HK-2 (cell line): ENCODE results near the gene LENG1.

Experiments
- DNase-seq: peaks from one replicate; pipeline ENCODE4 v3.0.0-alpha.2; 2018; ENCODE audit not compliant: unreplicated experiment

Gene LENG1

GRCh38 chr19:54164369-54165068, 5.0 kb upstream of the LENG1 start:
- DNase-seq = no peak

DNA sequence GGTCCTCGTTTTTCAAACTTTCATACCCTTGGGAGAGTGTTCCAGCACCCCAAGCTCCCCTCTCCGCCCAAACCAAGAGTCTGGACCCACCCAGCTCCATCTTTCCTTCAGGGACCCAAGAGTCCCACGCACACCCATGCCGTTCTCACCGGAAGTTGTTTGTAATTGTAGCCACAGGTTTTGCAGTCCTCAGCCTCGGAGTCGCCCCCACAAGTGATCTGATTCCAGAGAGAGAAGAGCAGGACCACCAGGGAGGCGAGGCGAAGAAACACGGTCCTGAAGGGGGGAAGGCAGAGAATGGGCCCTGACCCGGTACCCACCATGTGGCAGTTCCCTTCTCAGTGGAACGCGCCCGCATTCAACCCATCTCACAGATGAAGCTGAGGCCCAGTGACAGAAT, 3.4 kb upstream of the LENG1 start:
- DNase-seq = no peak

DNA sequence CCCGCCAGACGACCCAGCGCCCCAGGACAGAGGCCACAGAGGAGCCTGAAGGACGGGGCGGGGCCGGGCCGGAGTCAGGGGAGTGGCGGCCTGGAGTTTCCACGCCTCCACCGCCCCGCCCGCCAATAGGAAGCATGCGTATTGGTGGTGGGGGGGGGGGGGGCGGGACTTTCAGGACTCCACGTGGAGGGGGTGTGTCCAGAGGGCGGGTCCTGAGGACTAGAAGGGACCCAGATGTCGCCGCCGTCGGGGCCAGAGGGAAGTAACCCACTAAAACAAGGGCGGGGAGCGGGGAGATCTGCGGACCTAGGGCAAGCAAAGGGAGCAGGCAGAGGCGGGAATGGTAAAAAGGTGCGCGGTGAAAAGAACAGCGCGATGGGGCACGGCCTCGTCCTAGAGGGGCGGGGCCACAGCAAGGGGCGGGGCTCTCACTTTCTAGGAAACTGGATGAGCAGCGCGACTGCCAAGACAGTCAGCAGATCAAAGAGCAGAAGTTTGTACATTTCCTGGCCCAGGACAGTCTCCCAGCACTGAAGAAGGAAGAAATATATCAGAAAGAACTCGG, 2.8 kb upstream of the LENG1 start:
- no peak for DNase-seq

DNA sequence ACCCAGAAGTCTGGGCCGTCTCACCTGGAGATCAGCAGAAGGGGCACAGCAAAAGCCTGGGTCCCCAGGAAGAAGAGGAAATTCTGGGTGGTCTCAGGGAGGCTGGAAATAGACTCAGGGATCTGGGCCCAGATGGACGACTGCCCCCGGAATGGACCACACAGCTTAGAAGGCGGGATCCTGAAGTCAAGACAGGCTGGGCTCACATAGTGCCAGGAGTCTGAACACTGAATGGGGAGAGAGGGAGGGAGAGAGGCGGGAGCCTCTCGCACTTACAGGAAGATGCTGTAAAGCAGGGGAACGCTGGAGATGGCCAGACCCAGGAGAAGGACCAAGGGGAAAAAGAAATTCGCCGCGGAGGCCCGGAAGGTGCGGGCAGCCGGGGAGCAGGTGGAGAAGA, 1.3 kb upstream of the LENG1 start:
- no peak for DNase-seq

DNA sequence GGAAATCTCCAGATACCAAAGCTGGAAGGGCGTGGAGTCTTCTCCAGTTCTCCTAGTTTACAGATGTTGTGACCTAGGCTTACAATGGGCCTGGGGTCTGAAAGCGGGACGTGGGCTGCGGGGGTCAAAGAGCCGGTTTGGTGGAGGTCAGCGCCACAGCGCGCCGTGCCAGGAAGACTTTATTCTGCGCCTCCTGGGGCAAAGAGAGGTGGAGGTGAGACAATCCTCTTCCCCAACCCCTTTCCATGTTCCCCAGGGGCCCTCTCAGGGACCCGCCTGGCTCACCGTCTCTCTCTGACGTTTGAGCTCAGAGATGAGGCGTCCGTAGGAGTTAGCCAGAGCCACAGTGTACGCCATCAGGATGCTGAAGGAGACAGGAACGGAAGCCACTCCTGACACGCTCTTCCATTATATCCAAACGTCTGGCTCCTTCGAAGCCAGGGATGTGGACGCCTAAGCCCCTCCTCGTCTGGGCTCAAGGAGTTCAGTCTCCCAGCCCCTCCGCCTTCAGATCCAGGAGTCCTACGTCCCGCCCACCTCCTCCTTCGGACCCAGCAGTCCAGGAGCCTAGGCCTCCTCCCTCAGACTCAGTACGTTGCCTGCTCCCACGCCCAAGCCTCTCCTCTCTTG, 776 bp upstream of the LENG1 start:
- no peak for DNase-seq

DNA sequence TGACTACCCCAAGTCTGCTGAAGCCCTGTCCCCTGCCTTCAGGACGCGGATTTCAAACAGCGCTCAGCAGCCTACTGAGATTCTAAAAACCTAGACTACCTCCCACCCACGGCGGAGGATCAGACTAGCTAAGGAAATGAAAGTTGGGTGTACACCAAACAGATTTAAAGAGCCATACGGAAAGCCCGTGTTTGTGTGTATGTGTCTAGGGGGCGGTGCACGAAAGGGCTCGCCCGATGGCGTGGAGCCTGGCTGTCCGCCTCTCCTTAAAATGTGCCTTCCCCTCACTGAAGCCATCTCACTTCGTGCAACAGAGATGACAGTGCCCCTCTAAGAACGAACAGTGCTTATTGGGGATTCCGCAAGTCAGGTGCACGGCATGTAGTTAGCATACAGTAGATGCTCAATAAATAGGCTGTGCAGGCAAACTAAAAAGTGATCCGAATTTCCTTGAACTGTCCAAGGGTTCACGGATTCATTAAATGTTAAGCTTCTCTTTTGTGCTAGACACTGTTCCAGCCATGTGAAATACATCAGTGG, 639 bp downstream of the LENG1 start:
- DNase-seq = no peak

- DNase-seq = no peak
These were observed 2.6 kb downstream of the LENG1 start for GRCh38 chr19:54156953-54157352.

DNA sequence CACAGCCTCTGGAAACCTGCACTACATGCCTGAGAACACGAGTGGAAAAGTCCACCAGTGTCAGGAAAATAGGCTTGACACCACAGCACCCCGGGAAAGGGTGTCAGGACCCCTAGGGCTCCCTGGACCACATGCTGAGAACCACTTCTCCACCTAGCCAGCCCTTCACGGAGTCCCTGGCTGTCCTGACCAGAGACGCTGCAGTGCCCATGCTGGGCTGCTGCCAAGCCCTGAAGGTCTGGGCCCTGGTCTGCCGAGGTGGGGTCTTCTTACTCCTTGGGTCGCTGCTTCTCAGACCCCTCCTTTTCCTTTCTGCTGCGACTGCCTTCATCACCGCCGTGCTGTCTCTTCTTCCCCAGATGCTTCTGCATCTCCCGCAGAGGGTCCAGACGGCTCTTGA, 3.0 kb downstream of the LENG1 start:
- no peak for DNase-seq

DNA sequence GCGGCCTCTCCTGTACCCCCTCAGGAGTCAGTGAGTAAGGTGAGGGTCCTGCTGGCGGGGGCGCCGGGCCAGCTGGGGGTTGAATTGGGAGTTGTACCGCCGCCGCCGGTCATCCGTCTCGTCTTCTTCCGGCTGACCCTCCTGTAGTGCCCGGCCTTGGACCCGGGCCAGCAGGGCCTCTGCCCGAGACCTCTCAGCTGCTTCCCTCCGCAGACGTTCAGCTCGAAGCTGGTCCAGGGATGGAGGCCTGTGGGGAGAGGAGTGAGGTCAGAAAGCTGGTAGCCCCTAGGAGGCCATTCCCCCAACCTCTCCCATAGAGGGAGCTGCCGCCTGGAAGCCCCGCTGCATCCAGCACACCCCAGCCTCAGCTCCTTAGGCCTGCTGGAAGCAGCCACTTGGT, 3.8 kb downstream of the LENG1 start:
- no peak for DNase-seq

DNA sequence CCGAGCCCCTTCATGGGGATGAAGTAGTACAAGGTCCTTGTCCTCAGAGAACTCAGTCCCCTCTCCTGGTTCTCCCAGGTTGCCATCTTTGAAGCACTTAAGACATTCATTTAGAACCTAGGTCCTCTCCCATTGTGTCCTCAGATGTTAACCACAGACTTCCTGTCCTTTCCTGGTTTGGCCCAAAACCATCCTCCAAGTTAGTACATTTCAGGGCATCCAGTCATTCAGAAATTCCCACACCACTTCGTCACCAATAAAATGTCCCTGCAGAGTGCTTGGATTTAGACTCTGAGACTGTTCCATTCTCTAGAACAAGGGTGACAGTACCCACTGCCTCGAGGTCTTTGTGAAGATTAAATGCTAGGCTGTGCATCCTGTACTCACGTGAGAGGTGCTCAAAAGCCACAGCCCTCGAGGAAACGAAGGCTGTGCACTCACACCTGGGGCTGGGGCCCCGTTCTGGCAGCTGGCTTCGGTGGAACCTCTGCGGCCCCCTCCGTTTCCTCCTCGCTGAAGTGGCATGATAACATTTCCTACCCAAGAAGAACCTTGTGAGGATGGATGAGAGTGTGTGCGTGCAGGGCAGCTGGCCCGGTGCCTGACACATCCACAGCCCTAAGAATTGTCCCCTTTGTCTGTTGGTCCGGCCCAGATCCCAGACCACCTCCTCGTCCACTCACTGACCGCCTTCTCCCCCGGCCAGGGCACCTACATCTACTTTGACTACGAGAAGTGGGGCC, 4.7 kb downstream of the LENG1 start:
- DNase-seq = no peak

- no peak for DNase-seq
These were observed 5.7 kb downstream of the LENG1 start for GRCh38 chr19:54153731-54154326.

DNA sequence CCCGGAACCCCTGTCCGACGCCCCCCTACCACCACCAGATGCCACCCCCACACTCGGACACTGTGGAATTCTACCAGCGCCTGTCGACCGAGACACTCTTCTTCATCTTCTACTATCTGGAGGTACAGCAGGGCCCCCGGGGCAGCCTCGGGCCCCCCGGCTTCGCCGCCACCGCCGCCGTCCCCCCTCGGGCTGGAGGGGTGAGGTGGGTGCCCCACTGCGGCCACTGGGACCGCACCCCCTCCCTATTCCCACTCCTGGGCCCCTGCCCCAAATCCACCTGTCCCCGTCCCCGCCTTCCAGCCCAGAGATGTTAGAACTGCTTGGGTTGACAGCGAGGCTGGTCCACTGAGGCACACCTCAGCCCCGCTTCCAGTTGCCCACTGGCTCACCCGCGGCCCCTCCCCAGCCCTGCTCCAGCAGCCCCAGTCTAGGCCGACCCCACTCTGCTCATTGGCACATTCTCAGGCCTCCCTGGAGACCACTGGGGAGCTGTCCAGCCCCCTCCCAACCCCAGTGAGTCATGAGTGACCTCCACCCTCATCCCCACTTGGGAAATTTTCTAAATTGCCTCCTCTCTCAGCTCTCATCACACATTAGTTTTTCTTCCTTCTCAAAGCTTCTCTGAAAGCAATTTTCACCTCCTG, 6.5 kb downstream of the LENG1 start:
- DNase-seq = no peak

GRCh38 chr19:54152267-54152666, 7.3 kb downstream of the LENG1 start:
- DNase-seq = no peak

- no peak for DNase-seq
These were observed 8.0 kb downstream of the LENG1 start for GRCh38 chr19:54151362-54152035.

DNA sequence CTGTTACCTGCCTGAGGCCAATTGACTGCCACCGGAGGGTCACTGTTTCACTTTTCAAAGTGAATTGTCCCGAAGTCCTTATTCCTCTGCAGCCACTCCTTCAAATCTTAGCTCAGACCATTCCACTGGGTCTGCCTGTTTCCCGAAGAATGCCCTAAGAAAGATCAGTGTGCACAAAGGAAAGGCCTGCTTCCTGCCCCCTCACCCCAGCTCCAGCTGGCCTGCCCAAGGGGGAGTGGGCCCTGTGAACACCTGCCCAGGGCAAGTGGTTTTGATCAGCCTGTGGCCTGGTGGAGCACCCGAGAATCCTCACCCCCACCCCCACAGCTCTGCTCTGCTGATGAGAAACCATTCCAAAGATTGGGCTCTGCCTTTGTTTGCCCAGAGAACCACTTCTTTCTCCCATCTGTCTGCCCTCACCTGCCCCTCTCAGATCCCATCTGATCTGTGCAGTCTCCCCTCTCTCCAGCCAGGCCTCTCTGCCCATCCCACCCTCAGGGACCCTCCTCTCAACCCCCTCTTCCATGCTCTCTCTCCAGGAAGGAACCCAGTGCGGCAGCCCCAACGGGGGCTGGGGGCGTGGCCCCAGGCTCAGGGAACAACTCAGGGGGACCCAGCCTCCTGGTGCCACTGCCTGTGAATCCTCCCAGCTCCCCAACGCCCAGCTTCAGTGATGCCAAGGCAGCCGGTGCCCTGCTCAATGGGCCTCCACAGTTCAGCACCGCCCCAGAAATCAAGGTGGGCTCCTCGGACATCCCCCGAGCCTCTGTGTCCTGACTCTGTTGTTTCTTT, 10.3 kb downstream of the LENG1 start:
- DNase-seq = no peak

- DNase-seq = no peak
These were observed 11.4 kb downstream of the LENG1 start for GRCh38 chr19:54148158-54148557.

DNA sequence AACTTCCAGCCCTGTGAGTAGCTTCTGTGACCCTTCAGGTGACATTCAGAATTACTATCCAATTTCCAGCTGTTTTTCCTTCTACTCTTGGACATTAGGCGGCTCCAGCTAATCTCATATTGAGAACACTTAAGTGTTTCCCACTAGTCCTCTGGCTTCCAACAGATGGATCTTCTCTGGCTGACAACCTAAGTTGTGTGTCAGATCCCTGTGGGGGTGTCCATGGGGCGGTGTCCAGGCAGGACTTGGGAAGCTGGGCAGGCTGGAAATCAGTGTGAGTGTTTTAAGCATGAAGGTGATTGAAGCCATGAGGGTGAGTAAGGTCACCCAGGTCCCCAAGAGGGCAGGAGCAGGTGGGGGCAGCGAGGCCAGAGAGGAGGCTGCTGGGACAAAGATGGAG, 11.8 kb downstream of the LENG1 start:
- DNase-seq = no peak

DNA sequence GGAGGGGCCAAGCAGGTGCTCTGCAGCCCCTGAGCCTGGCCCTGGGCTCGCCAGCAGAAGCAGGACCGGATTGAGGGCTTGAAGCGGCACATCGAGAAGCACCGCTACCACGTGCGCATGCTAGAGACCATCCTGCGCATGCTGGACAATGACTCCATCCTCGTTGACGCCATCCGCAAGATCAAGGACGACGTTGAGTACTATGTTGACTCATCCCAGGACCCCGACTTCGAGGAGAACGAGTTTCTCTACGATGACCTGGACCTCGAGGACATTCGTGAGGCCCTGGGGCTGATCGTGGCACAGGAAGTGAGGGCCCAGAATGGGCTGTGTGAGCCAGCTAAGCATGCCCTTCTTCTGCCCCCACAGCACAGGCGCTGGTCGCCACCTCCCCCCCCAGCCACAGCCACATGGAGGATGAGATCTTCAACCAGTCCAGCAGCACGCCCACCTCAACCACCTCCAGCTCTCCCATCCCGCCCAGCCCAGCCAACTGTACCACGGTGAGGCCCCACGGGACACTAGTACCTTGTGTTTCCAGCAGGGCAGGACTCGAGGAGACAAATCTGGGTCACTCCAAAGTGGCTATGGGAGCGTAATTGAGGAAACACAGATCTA, 13.9 kb downstream of the LENG1 start:
- DNase-seq = no peak

GRCh38 chr19:54142166-54142780, 17.2 kb downstream of the LENG1 start:
- DNase-seq = no peak
